Stimulated activated CD8-positive, alpha-beta memory T cell treated with anti-CD3 and anti-CD28 coated beads, Interleukin-15, amount 100 ng/mL, for 24 hours (primary cell): ENCODE data around the gene AP1G2.
"Not testable (repeated sequence)": the region's sequence is repeated elsewhere in the genome, so short reads cannot be mapped to it uniquely, and the experiment has no call there.

Source experiments
- DNase-seq: peaks from one replicate; pipeline ENCODE4 v3.0.0-alpha.2; 2020; ENCODE audit warnings: low read depth

The AP1G2 gene

GRCh38 chr14:23567186-23568020, at the start of gene AP1G2:
Gene AP1G2 (minus strand): TSS chr14:23567791. CDS start chr14:23567314, 477 bp downstream.
- DNase-seq, result peak; percentile 62

DNA sequence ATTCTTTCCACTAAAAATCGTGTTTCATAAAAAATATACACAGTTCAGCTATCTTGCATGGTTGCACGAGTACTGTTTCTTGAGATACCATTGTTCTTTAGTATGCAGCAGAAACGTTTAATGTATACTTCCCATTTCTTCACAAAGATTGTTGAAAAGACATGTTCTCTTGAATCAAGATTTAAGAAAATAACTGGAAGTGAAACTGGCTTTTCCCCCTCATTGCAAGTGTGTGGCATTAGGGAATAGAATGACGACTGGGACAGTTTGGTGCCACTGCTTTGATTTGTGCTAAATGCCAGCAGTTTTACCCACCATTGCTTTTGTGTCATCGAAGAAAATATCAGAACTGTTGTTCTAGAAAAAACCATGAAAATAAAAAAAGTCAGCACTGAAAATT, 48.3 kb upstream of the AP1G2 start:
- no peak for DNase-seq

DNA sequence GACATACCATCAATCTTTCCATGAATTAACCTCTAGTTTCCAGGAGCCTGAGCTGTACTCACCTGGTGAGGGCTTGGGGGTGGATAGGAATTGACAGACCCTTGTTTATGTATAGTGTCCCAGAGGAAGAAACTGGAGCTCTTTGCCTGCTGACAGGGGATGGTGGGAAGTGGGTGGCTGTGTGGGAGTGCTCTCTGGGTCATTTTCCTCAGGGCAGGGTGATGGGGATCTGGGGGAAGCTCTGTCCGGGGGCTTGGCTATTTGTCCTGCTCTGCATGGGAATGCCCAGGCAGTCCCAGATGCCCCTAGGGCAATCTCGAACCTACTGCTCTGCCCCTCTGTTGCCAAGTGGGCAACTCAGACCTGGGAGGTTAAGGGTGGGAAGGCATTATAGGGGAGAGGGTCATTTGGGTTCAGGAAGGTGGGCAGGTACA, 46.8 kb upstream of the AP1G2 start:
- DNase-seq, result no peak

DNA sequence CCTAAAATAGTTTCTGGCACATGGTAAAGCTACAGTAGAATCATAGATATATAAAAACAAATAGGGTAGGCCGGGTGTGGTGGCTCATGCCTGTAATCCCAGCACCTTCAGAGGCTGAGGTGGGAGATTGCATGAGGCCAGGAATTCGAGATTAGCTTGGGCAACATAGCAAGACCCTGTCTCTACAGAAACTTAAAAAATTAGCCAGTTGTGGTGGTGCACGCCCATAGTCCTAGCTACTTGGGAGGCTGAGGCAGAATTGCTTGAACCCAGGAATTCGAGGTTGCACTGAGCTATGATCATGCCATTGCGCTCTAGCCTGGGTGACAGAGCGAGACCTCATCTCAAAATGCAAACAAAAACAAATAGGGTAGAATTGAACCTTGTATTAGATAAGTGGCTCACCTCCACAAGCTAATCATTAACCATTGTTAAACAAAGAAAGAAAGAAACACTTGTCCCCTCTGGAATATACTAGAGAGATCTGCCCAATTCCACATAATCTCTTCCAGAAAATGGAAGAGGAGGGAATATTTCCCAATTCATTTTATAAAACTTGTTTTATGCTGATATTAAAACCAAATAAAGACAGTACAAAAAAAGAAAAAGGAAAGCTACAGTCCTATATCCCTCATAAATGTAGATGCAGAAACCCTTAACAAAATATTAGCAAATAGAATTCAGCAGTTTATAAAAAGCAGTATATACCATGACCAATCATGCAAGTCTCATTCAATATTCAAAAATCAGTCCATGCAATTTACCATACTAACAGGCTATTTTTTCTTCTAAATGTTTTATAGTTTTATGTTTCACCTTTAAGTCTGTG, 45.9 kb upstream of the AP1G2 start:
- DNase-seq, result no peak

DNA sequence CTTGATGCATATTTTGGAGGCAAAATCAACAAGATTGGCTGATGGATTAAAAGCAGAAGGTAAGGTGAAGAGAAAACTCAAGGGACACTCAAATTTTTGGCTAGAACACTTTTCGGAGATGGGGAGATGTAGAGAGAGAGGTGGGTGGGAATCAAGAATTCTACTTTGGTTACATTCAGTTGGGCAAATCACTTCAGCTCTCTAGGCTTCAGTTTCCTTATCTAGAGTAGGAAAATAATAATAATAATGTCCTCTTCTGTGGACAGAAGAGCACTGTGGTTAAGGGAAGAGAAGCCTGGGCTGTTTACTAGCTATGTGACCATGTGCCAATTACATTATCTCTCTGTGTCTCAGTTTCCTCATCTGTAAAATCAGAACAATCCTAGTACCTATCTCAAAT, 45.2 kb upstream of the AP1G2 start:
- DNase-seq, result no peak

GRCh38 chr14:23612354-23612732, 44.8 kb upstream of the AP1G2 start:
- no peak for DNase-seq

GRCh38 chr14:23610815-23611289, 43.3 kb upstream of the AP1G2 start:
- no peak for DNase-seq

- no peak for DNase-seq
Observed at GRCh38 chr14:23610090-23610814, 42.7 kb upstream of the AP1G2 start.

- not testable (repeated sequence) for DNase-seq
Observed at GRCh38 chr14:23609411-23610089, 42.0 kb upstream of the AP1G2 start.

DNA sequence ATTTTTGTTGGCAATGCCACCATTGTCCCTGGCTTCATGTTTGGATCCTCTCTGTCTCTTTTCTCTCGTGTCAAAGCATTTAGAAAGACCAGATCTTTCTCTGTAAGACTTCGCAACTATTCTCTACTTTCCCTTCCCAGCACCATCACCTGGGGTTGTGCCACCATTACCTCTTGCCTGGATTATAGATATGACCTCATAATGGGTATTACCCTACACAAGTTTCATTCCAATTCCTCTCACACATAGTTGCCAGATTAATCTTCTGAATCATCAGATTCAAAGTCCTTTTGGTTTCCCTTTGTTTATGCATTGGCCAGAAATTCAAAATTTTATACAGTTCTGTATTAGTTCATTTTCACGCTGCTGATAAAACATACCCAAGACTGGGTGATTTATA, 41.4 kb upstream of the AP1G2 start:
- no peak for DNase-seq

- DNase-seq, result no peak
Observed at GRCh38 chr14:23608454-23608853, 40.9 kb upstream of the AP1G2 start.

DNA sequence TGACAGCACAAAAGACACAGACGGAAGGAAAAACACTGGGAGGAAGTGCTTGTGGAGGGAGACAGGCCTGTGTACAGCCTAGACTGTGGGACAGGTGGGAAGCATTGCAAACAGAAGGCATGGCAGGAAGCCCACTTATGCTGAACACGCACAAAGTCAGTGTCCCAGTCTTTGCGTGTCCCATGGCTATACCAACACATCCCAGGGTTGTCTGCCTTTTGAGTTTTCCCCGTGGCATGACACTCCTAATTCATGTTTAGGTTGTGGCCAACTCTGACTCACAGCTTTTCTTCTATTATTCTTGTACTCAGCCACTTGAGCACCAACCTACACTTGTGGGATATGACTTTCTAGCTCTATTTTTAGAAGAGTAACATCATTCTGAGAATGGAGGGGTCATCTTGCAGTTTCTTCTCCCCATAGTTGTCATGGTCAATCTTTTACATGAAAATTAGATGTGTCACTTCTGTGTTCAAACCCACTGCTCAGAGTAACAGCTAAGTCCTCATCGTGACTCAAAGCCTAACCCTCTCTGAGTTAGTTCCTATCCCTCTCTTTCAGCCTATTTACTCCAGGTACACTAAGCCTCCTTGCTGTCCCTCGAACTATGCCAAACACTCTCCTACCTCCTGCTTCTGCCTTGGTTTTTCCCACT, 38.5 kb upstream of the AP1G2 start:
- DNase-seq, result no peak

GRCh38 chr14:23604675-23605170, 37.1 kb upstream of the AP1G2 start:
- DNase-seq, result no peak

GRCh38 chr14:23604148-23604547, 36.6 kb upstream of the AP1G2 start:
- no peak for DNase-seq

- no peak for DNase-seq
Observed at GRCh38 chr14:23603103-23603502, 35.5 kb upstream of the AP1G2 start.

DNA sequence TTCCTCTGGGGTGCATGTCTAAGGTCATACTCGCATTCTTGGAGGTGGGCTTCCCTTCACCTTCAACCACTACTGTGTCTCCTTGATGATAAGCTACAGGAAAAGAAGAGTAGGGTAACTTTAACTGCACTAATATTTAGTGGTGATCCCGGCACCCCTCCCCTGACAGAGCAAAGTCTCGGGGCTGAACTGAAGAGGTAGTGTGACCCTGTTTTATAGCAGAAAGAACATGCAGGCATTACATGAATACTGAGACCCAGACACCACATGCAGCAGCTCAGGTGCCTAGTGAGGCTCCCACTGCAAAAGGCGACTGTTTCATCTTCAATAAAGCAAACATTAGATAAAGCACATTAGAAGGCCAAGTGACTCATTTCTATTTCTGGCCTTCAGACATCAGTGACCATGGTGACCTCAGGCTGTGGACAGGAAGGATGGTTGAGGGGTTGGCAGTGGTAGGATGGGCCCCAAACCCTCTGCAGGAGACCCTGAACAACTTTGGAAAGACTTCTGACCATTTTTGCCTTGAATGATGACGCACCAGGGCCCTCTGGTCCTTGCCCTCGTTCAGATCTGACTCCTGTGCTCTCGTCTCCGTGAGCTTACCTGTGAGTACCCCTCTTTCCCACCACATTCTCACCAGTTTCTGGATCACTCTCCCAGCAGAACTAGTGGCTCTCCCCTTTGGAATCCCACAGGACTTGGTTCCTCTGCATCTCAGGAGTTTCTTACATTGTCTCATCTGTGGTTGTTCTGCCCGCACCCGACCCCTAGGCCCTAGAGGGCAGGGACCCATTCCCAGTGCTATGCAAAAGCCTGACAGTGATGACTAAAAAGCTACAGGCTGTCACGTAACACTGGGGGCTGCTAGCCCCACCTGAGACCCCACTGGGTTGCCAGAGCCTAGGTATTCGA, 34.8 kb upstream of the AP1G2 start:
- DNase-seq, result no peak

DNA sequence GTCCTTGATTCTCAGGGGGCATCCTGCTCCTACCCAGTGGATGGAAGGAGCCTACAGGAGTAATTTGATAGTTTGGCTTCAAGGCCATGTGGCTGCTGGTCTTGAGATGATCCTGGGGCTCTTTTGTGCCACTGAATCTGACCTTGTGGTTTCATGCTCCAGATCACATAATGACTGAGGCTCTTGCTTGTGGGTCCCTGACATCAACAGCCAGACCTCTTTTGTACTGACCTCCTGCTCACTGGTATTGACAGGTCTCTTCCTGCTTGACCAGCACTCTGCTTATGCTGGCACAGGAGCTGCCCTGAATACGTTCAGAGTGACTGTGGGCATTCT, 34.2 kb upstream of the AP1G2 start:
- DNase-seq, result no peak

GRCh38 chr14:23601424-23601823, 33.8 kb upstream of the AP1G2 start:
- DNase-seq, result no peak

- no peak for DNase-seq
Observed at GRCh38 chr14:23600806-23601205, 33.2 kb upstream of the AP1G2 start.

DNA sequence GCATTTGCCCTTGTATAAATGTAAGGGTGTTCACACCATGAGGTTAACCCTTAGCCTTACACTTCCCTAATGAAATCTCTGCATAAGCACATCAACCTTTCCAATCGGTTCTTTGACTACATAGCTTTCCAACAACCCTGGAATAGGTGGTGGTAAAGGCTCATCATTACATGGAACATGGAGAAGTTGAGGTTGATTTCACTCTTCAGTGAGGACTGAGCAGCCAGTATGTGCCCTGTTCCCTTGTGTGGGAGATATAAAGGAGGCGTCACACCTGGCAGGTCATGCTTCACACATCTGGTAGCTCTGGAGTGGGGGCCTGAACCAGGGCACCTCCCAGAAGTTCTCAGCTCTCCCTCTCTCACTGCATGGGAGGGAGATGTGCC, 32.7 kb upstream of the AP1G2 start:
- DNase-seq, result no peak
